Stimulated activated CD8-positive, alpha-beta memory T cell treated with anti-CD3 and anti-CD28 coated beads, Interleukin-2, amount 100 ng/mL, for 48 hours (primary cell): ENCODE measurements around the gene MMP27.
"Not testable (repeated sequence)": the region's sequence is repeated elsewhere in the genome, so short reads cannot be mapped to it uniquely, and the experiment has no call there.

Experiments used
- DNase-seq, 2 donors: peaks; one replicate each; pipeline ENCODE4 v3.0.0-alpha.2; 2020; ENCODE audit warnings: low read depth in 2 of 2

MMP27 gene, protein sequence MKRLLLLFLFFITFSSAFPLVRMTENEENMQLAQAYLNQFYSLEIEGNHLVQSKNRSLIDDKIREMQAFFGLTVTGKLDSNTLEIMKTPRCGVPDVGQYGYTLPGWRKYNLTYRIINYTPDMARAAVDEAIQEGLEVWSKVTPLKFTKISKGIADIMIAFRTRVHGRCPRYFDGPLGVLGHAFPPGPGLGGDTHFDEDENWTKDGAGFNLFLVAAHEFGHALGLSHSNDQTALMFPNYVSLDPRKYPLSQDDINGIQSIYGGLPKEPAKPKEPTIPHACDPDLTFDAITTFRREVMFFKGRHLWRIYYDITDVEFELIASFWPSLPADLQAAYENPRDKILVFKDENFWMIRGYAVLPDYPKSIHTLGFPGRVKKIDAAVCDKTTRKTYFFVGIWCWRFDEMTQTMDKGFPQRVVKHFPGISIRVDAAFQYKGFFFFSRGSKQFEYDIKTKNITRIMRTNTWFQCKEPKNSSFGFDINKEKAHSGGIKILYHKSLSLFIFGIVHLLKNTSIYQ

DNA sequence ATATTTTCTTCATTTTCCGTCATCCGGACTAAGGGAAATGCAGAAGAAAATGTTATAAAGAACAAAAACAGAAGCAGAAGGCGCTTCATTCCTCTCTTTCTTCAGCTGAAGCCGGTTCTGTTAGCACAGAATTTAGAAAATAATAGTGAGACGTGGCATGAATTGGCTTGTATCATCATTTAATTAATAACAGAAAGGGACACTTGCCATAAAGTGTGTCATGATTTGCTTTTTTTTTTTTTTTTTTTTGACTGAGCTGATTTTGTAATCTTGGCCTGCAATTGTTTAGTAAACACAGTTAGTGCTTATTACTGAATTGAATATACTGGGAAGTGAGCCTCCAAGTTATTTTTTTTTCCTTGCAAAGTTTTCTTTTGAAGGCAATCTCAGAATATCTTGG, at the start of gene MMP27:
TSS of gene MMP27 (minus strand) at position 144 of the 400 bp plus-strand sequence. CDS start at position 89, 55 bp downstream.
- DNase-seq, result no peak

DNA sequence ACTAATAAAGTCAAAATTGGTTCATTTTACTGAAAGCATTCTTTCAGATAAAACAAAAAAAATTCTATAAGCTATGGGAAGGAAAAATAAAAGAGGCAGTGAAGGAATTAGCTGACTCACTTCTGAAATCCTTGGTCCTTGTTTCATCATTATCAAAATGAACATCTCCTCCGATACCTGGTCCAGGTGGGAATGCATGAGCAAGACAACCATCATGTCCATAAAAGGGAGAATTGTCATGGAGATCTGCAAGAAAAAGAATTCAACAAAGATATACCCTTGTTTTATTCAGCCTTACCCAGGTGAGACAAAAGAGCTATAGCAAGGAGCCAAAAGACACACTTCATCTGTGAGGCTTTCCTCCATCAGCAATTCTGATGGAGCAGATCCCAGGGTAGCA, 47.7 kb upstream of the MMP27 start:
- no peak for DNase-seq

DNA sequence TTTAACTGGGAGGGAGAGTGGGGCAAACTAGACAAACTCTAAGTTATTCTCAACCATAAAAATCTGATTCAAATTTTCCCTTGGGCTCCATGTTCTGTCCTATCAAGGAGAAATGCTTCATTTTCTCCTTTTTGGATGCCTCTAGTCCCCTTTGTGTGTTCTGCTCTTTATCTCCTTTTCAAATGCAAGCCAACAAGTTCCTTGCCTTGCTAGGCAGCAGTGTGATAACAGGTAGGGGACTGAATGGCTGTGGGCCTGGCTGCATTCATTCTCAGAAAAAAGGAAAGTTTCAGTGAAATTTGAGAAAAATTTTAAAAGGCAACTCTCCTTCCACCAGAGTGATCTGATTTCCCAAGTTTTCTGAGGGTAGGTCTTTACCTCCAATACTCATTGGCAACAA, 46.1 kb upstream of the MMP27 start:
- no peak for DNase-seq

GRCh38 chr11:102749101-102749722, 43.6 kb upstream of the MMP27 start:
- DNase-seq, result no peak

DNA sequence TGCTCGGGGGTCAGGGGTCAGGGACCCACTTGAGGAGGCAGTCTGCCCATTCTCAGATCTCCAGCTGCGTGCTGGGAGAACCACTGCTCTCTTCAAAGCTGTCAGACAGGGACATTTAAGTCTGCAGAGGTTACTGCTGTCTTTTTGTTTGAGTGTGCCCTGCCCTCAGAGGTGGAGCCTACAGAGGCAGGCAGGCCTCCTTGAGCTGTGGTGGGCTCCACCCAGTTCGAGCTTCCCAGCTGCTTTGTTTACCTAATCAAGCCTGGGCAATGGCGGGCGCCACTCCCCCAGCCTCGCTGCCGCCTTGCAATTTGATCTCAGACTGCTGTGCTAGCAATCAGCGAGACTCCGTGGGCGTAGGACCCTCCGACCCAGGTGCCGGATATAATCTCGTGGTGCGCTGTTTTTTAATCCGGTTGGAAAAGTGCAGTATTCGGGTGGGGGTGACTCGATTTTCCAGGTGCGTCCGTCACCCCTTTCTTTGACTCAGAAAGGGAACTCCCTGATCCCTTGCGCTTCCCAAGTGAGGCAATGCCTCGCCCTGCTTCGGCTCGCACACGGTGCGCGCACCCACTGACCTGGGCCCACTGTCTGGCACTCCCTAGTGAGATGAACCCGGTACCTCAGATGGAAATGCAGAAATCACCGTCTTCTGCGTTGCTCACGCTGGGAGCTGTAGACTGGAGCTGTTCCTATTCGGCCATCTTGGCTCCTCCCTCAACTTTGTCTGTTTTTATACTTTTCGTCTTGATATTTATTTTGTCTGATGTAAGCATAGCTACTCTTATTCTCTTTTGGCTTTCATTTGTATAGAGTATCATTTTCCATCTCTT, 41.4 kb upstream of the MMP27 start:
- not testable (repeated sequence) for DNase-seq

DNA sequence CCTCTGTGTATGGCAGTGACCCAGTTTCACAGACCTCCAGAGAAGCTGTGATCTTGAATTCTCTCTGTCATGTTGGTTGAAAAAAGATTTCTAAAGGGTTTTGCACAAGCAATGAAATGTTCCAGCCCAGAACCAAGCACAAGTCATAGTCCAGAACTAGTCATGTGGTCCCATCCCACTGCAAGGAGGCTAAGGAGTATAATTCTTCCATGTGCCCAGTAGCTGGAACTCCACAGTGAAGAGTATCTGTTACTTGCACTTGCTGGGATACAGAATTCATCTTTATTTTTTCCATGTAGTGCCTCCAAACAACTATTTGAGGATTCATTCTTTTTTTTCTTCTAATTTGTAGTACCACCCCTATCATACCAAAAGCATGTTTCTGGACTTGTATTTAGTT, 29.1 kb upstream of the MMP27 start:
- no peak for DNase-seq

DNA sequence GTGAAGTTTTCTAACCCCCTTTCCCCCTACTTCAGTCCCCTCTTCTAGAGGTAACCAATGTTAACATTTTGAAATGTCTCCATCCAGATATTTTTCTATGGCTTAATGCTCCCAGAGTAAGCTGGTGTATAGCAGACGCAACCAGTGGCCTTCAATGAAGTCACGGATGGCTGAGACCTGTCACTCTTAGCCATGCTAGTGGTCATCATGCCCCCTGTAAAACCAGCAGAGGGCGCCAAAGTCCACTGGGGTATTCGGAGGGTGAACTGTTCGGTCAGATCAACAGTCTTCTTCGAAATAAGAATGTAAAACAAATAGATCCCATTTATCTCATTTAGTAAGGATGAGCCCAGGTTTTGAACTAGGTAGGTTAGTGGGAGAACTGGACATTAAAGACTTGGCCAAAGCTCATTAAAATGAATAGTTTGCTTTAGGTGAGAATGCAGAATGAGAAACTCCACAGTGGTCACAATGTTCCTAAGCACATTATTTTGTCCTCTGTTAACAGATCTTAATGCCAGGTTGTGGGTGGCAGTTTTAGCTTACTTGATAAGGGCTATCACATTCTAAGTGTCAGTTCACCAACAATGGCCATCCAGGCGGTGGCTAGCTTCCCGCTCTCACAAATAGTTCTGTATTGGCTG, 27.8 kb upstream of the MMP27 start:
- DNase-seq, result peak; percentile 42 to 43

GRCh38 chr11:102730944-102731343, 25.4 kb upstream of the MMP27 start:
- DNase-seq, result not testable (repeated sequence)

DNA sequence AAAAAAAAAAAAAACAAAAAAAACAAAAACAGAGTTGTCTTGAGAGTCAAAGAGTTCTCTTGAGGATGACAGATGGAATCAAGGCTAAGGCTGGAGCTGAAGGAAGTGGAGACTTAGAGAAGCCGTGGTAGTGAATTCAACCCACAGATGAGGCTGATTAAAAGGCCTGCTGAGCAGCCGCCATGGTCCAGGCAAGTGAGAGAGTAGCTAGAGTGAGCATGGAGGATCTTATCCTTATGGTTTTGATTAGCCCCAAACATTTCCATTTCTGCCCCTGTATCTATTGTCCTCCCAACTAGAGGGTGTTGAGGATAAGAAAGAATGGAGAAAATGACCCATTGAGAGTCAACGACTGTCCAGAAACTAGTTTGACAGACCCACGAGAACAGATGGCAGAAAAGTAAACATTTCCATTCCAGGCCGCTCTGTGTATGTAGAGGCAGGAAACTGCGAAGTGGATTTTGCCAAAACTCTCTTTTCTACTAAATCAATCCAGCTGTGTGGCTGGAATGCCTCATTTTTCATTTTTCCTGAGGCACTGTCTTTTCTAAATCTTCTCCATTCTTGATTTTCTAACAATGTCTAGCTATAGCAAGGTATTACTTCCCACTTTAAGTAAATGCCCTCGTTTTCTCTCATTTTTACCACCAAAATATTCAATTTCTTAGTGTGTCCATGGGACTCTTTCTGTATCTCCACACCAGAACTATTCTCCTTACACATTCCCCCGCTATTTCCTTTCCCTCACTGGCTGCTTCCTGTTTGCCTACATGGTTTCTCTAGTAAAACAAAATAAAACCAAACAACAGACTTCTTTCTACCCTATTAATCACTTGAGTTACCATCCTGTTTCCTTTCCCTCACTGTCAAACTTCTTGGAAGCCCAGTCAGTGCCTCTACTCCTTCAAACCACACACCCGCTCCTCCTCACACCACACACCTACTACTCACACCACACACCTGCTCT, 24.6 kb upstream of the MMP27 start:
- no peak for DNase-seq

GRCh38 chr11:102727890-102728289, 22.3 kb upstream of the MMP27 start:
- DNase-seq, result no peak

DNA sequence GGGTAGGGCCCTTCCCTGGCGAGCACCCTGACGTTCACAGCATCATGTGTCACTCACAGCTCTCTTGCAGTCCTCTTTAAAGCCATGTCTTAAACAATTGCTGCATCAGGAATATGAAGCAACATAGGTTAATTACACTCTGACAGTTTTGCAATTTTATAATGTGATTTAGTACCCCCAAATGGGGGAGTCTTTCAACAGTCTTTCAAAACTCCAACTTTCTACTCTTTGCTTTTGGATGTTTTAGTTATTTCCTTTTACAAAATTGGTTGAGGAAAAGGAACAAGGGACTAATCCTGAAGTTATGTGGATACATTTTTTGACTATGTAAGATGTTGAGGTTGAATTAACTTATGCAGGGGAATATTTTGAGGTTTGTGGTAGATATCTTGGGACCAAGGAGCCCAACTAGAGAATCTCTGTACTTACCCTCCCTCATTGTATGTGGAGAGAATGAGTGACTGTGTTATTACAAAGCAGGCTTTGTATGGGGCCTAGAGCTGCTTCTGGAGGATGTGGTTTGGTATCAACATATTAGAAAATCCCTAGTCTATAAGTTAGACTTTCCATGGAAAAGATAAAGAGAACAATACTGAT, 19.4 kb upstream of the MMP27 start, which contains the start of gene MMP8:
TSS of gene MMP8 (minus strand) at position 51 of the 597 bp plus-strand sequence. CDS start 99 bp downstream, outside the sequence.
- no peak for DNase-seq

DNA sequence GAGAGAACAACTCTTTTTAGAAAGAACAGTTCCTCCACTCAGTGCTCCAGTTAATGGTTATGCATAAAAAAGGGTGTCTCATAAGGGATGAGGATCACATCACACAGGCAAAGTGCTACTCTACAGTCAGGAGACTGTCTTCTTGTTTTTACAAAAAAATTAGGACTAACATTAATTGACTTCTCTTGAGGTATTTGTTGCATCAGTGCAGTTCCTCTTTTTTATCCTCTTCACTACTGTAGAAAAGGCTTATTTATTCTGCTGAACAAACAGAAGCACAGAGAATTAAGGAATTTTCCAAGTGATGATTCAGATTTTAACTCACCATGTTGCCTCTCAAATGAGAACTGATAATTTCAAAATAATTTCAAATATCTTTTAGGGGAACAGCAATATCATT, 17.3 kb upstream of the MMP27 start:
- no peak for DNase-seq

- no peak for DNase-seq
These were observed 14.2 kb upstream of the MMP27 start for GRCh38 chr11:102719620-102720277.

DNA sequence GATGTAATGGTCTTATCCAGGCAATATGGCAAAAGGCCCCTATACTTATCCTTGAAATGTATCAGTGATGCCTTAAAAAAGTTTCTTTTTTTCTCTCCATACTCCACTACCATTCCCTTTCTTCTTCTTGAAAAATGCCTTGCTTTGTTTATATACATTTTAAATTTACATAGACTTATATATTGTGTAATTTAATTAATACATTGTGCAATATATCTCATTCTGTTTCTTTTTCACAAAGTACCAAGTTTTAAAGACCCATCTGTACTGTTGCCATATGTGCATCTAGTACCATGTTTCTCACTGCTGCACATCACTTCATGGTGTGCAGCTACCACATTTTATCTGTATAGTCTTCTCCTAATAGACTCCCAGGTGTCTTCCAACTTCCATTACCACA, 11.7 kb upstream of the MMP27 start:
- DNase-seq, result no peak

- DNase-seq, result no peak
These were observed 11.0 kb upstream of the MMP27 start for GRCh38 chr11:102716527-102716926.

DNA sequence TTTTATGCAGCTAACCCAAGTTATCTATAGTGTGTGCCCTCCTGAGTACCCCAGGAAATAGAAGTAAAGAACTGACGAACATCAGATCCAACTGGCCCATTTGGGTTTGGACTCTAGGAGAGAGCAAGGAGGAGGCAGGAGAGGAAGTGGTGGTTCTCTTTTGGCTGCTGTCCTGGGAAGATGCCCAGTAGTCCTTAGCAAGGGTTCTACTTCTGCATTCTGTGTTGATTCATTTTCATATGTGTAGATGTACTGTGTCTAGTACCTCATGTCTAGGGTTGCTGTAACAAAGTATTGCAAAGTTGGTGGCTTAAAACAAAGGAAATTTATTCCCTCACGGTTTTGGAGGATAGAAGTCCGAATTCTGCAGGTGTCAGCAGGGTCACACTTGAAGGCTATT, 6.6 kb upstream of the MMP27 start:
- DNase-seq, result no peak

DNA sequence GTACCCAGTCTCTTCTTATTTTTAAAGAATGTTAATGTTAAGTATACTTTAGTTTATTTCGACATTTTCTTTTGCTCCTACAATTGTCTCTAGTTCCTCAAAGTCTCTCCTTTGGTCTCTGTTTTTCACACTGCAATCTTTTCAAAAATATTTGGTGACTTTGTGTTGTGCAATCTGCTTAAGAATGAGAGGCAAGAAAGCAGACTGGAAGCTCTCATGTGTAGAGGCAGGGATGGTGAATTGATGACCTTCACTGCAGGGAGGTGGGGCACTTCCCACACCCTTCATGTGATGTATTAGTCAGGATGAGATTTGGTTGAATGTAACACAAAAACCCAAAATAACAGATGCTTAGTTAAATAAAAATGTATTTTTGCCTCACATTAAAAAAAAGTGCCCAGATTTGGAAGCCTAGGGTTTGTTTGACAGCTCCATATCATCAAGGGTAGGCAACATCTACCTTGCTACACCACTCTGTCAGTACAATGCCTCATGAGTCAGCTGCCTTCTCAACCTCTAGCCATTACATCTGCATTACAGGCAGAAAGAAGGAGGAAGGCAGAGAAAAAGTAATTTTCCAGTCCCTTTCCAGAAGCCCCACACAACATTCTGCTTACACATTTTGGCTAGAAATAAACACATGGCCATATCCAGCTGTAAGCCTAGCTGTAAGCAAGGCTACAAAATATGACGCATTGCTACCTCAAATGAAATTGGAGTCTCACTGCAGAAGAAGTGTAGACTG, 3.8 kb upstream of the MMP27 start:
- no peak for DNase-seq

- no peak for DNase-seq
These were observed 3.1 kb upstream of the MMP27 start for GRCh38 chr11:102708654-102709053.

GRCh38 chr11:102704841-102705240, 728 bp downstream of the MMP27 start:
- no peak for DNase-seq
